ENCODE measurements around the gene IQGAP2. TPM values are rescaled to one million over a fixed set of nuclear protein-coding genes. Genes with fewer than 3 reads are reported as not detected.

The IQGAP2 gene
- total RNA-seq, 1 experiment from 2014 or later: 1.5 TPM

DNA sequence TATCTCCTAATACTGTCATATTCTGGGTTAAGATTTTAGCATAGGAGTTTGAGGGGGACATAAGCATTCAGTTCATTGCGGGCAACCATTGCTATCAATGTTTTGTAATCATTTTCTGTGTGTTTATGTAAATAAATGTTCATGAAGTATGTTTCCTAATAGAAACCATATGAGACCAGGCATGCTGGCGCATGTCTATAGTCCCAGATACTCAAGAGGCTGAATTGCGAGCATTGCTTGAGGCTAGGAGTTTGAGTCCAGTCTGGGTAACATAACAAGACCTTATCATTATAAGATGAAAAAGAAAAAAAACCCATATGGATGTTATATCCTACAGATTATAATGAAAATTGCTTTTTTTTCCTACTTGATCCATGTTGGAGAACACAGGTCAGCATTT lies 129.0 kb downstream of the IQGAP2 start:
- H3K36me3 Mint-ChIP-seq (ENCODE audit: insufficient read depth, unreplicated experiment): no peaks in the 10 kb centered on the region
- POLR2A ChIA-PET: no interaction called here
- TF ChIP-seq, protein P1, sequence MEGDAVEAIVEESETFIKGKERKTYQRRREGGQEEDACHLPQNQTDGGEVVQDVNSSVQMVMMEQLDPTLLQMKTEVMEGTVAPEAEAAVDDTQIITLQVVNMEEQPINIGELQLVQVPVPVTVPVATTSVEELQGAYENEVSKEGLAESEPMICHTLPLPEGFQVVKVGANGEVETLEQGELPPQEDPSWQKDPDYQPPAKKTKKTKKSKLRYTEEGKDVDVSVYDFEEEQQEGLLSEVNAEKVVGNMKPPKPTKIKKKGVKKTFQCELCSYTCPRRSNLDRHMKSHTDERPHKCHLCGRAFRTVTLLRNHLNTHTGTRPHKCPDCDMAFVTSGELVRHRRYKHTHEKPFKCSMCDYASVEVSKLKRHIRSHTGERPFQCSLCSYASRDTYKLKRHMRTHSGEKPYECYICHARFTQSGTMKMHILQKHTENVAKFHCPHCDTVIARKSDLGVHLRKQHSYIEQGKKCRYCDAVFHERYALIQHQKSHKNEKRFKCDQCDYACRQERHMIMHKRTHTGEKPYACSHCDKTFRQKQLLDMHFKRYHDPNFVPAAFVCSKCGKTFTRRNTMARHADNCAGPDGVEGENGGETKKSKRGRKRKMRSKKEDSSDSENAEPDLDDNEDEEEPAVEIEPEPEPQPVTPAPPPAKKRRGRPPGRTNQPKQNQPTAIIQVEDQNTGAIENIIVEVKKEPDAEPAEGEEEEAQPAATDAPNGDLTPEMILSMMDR (IDR thresholded peaks at IDR 0.05; ENCODE audit: unreplicated experiment): no peak
- peaks cover 8% of the 10 kb centered on the region for H3K4me1 Mint-ChIP-seq (ENCODE audit: insufficient read depth, unreplicated experiment)
- no peak overlapping the region for H3K27ac Mint-ChIP-seq (ENCODE audit: low read depth, unreplicated experiment)
- no peaks in the 10 kb centered on the region for H3K27me3 Mint-ChIP-seq (ENCODE audit: insufficient read depth, unreplicated experiment)
- CTCF ChIA-PET: no interaction called here
- no TSS peak for BruUV-seq (replicated peaks)
- H3K9me3 Mint-ChIP-seq (ENCODE audit: unreplicated experiment): no peaks in the 10 kb centered on the region
- H3K4me3 Mint-ChIP-seq (ENCODE audit: unreplicated experiment): no peak overlapping the region
- DNase-seq (ENCODE audit: unreplicated experiment): no peak
- intact Hi-C loops (cut with micrococcal nuclease): no loop called here

DNA sequence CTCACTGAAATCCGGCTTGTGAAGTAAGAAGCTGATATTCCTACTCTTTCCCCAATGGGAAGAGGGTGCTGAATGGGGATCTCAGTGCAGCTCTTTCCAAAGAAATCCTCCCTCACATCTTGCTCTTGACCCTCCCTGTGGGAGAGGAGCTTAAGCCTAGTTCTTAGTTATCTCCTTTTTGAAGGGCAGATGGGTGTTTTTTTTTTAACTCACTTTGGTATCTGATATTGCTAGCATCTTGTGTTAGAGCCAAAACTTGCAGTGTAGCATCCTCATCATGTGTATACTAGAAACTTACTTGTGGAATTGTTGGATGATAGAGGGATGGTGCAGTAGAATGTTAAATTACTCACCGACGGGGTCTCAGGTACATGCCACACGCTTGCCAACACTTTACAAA lies 129.9 kb downstream of the IQGAP2 start:
- H3K27me3 Mint-ChIP-seq (ENCODE audit: insufficient read depth, unreplicated experiment): no peaks in the 10 kb centered on the region
- DNase-seq (ENCODE audit: unreplicated experiment): no peak
- POLR2A ChIA-PET: no interaction called here
- intact Hi-C loops (cut with micrococcal nuclease): no loop called here
- no TSS peak for BruUV-seq (replicated peaks)
- CTCF ChIA-PET: interaction anchor here (0.6 to 1.1 kb wide), 2 partner anchors 195 to 253 kb away, joined by 3 to 4 read pairs; no protein-coding TSS in a partner anchor
- no peak overlapping the region for H3K27ac Mint-ChIP-seq (ENCODE audit: low read depth, unreplicated experiment)
- peaks cover 3% of the 10 kb centered on the region for H3K4me1 Mint-ChIP-seq (ENCODE audit: insufficient read depth, unreplicated experiment)
- TF ChIP-seq, protein P1 (IDR thresholded peaks at IDR 0.05; ENCODE audit: unreplicated experiment): no peak
- no peaks in the 10 kb centered on the region for H3K9me3 Mint-ChIP-seq (ENCODE audit: unreplicated experiment)
- H3K36me3 Mint-ChIP-seq (ENCODE audit: insufficient read depth, unreplicated experiment): no peaks in the 10 kb centered on the region
- no peak overlapping the region for H3K4me3 Mint-ChIP-seq (ENCODE audit: unreplicated experiment)

DNA sequence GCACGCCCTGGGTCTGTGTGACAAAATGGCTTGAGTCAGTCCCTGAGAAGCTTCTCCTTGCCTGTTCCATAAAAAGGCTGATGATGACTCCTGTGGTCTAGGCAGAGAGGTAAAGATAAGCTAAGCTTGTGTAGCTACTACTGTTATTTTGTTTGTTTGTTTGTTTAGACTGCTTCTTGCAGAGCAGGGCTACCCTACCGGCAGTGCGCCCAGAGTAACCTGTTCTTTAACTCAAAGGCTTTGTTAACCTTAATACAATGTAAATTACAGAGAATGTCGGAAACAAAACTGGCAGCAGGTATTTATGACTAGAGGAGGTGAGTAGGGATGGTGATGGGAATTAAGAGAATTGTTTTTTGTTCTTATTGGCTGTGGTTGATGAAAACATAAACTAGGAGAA lies 132.5 kb downstream of the IQGAP2 start:
- ChIA-PET CTCF (no interaction called here), POLR2A (interaction anchor here (2.0 kb wide), 1 partner anchor 10 kb away, joined by 5 read pairs; no protein-coding TSS in a partner anchor)
- H3K4me3 Mint-ChIP-seq (ENCODE audit: unreplicated experiment): no peak overlapping the region
- intact Hi-C loops (cut with micrococcal nuclease): no loop called here
- no peak overlapping the region for H3K27ac Mint-ChIP-seq (ENCODE audit: low read depth, unreplicated experiment)
- H3K4me1 Mint-ChIP-seq (ENCODE audit: insufficient read depth, unreplicated experiment): no peaks in the 10 kb centered on the region
- TF ChIP-seq, protein P1 (IDR thresholded peaks at IDR 0.05; ENCODE audit: unreplicated experiment): no peak
- no peaks in the 10 kb centered on the region for H3K9me3 Mint-ChIP-seq (ENCODE audit: unreplicated experiment)
- no peaks in the 10 kb centered on the region for H3K36me3 Mint-ChIP-seq (ENCODE audit: insufficient read depth, unreplicated experiment)
- no TSS peak for BruUV-seq (replicated peaks)
- DNase-seq (ENCODE audit: unreplicated experiment): no peak
- H3K27me3 Mint-ChIP-seq (ENCODE audit: insufficient read depth, unreplicated experiment): no peaks in the 10 kb centered on the region

DNA sequence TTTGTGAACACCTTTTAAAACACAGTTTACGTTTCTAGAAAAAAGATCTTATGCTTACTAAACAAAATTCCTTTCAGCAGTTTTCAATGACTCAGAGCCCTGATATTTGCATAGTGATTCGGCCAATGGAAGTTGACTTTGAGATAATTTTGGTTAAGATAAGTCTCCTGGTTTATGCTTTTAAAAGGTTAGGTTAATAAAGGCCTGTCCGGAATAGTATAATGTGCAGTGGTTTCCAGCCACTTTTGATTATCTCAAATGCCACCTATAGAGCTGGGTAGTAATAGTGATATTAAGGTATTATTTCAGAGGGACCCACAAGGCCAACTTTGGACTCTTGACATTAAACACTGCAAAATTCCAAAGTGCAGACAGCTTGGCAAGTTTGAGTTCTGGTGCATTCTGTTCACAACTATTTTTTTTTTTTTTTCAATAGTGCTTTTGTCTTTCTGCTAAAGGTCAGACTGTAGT lies 134.0 kb downstream of the IQGAP2 start:
- no peaks in the 10 kb centered on the region for H3K4me1 Mint-ChIP-seq (ENCODE audit: insufficient read depth, unreplicated experiment)
- no peaks in the 10 kb centered on the region for H3K9me3 Mint-ChIP-seq (ENCODE audit: unreplicated experiment)
- CTCF ChIA-PET: interaction anchor here (0.7 to 1.1 kb wide), 2 partner anchors 21 to 135 kb away, joined by 3 to 6 read pairs; no protein-coding TSS in a partner anchor
- H3K4me3 Mint-ChIP-seq (ENCODE audit: unreplicated experiment): no peak overlapping the region
- H3K27me3 Mint-ChIP-seq (ENCODE audit: insufficient read depth, unreplicated experiment): no peaks in the 10 kb centered on the region
- POLR2A ChIA-PET: interaction anchor here (2.0 kb wide), 1 partner anchor 11 kb away, joined by 5 read pairs; no protein-coding TSS in a partner anchor
- TF ChIP-seq, protein P1 (IDR thresholded peaks at IDR 0.05; ENCODE audit: unreplicated experiment): no peak
- no TSS peak for BruUV-seq (replicated peaks)
- DNase-seq (ENCODE audit: unreplicated experiment): no peak
- intact Hi-C loops (cut with micrococcal nuclease): no loop called here
- no peak overlapping the region for H3K27ac Mint-ChIP-seq (ENCODE audit: low read depth, unreplicated experiment)
- no peaks in the 10 kb centered on the region for H3K36me3 Mint-ChIP-seq (ENCODE audit: insufficient read depth, unreplicated experiment)
